ENCODE data around the gene CAMK1G.

The CAMK1G gene

GRCh38 chr1:209544098-209544497 lies 39.4 kb upstream of the CAMK1G start:
- no peak for DNase-seq (ENCODE audit: low read depth, low spot score)
- POLR2A ChIA-PET = no interaction called here
- no peak overlapping the region for H3K4me3 ChIP-seq (ENCODE audit: low read depth, low read length)
- no peak for TF ChIP-seq CTCF (IDR thresholded peaks at IDR 0.05; ENCODE audit: insufficient read depth, low read length, missing control alignments)
- CTCF ChIA-PET = interaction anchor here (1.5 to 3.8 kb wide), 2 partner anchors 22 to 26 kb away, joined by 3 to 15 read pairs; no protein-coding TSS in a partner anchor

DNA sequence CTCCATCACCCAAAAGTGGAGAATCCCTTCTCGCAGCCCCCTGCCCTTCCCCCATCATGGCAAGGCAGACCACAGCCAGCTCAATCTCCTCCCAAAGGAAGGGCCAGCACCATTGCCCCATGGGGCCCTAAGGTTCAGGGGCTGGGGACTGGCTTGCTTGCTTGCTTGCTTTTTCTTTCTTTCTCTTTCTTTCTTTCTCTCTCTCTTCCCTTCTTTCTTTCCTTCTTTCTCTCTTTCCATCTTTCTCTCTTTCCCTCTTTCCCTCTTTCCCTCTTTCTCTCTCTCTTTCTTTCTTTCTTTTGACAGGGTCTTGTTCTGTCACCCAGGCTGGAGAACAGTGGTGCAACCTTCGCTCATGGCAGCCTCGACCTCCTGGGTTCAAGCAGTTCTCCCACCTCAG lies 38.1 kb upstream of the CAMK1G start:
- CTCF ChIA-PET = interaction anchor here (1.3 to 3.8 kb wide), 4 partner anchors 18 to 27 kb away, joined by 3 to 15 read pairs (median 3); no protein-coding TSS in a partner anchor
- POLR2A ChIA-PET = no interaction called here

DNA sequence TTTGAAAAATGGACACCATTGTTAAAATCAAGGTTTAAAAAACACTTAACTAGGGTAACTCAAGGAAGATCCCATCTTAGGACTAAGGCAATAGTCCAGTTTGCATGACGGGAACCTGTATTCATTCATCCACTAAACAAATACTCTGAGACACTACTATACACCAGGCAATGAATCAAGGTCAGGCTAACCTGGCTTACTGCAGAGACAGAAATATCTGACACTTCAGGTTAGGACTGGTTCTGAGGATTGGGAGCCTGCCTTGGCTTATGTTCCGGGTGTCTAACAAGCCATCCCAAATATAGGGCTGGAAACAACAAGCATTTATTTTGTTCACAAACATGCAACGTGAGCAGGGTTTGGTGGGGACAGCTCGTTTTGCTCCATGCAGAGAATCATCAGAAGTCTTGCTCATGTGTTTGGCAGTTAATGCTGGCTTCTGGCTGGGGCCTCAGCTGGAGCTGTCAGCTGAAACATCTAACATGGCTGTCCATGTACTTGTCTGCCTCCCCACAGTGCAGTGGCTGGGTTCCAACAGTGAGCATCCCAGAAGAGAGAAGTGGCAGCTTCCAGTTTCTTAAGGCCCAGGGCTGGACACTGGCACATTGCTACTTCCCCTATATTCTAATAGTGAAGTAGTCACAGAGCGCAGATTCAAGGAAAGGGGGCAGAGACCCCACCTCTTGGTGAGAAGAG lies 37.0 kb upstream of the CAMK1G start:
- POLR2A ChIA-PET = no interaction called here
- TF ChIP-seq CTCF (IDR thresholded peaks at IDR 0.05; ENCODE audit: insufficient read depth, low read length, missing control alignments) = no peak
- H3K4me3 ChIP-seq (ENCODE audit: low read depth, low read length) = no peak overlapping the region
- CTCF ChIA-PET = interaction anchor here (1.3 to 1.5 kb wide), 2 partner anchors 17 to 26 kb away, joined by 3 read pairs; no protein-coding TSS in a partner anchor
- DNase-seq (ENCODE audit: low read depth, low spot score) = no peak

More for the DNA sequence above, 38.1 kb upstream of the CAMK1G start:
- no peak overlapping the region for H3K4me3 ChIP-seq (ENCODE audit: low read depth, low read length)
- TF ChIP-seq CTCF (IDR thresholded peaks at IDR 0.05; ENCODE audit: insufficient read depth, low read length, missing control alignments) = no peak
- no peak for DNase-seq (ENCODE audit: low read depth, low spot score)

DNA sequence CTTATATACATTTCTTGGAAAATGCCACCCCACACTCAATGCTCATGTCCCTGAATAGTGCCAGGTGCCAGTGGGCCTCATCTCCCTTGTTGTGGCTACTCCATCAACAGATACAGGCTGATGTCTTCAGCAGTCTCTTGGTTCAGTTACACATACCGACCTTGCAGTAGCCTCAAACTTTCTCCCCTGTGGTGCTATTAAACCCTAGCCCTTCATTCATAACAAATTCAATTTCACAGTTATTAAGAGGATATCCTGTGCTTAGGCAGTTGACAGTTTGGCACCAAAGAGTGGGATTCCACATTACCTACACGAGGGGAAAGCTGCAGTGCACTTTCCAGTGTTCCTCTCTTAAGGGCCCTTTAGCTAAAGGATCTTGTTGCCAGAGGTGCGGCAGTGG lies 35.9 kb upstream of the CAMK1G start:
- CTCF ChIA-PET = interaction anchor here (1.2 kb wide), 1 partner anchor 17 kb away, joined by 3 read pairs; no protein-coding TSS in a partner anchor
- no peak overlapping the region for H3K4me3 ChIP-seq (ENCODE audit: low read depth, low read length)
- DNase-seq (ENCODE audit: low read depth, low spot score) = no peak
- POLR2A ChIA-PET = no interaction called here
- no peak for TF ChIP-seq CTCF (IDR thresholded peaks at IDR 0.05; ENCODE audit: insufficient read depth, low read length, missing control alignments)

DNA sequence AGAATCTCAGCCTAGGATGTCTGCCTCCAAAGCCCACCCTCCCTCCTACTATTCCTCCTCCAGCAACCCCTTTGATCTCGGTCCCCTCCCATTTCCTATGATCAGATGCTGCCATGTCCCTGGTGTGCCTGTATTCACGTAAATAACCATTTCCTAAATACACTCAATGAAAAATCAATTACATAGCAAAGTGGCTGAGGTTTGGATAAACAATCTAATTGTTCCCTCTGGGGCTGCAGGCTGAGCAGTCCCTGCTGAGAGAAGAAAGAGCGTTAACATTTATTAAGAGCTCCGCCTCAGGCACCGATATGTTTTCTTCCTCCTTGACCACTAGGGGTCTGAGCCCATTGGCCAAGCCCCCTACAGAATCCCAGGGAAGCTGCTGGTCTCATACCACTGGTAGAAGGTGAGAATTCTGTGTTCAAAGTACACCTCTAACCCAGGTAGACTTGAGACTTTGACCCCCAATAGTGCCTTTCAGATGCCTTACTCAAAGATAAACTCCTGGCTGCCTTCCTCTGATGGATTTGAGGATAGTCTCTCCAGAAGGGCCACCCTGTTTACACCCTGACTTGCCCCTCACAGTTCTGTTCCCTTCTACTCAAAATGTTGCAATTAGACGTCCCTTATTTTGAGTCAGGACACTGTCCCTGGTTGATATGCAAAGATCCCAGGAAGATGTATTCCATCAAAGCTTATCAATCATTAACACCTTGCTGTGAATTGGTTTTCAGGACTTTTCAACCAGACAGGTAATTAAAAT lies 33.9 kb upstream of the CAMK1G start:
- DNase-seq (ENCODE audit: low read depth, low spot score) = no peak
- POLR2A ChIA-PET = no interaction called here
- no peak overlapping the region for H3K4me3 ChIP-seq (ENCODE audit: low read depth, low read length)
- no peak for TF ChIP-seq CTCF (IDR thresholded peaks at IDR 0.05; ENCODE audit: insufficient read depth, low read length, missing control alignments)
- CTCF ChIA-PET = interaction anchor here (0.7 to 2.2 kb wide), 3 partner anchors 17 to 23 kb away, joined by 3 to 8 read pairs (median 3); no protein-coding TSS in a partner anchor

- DNase-seq (ENCODE audit: low read depth, low spot score) = no peak
- ChIA-PET POLR2A (no interaction called here), CTCF (no interaction called here)
- no peak for TF ChIP-seq CTCF (IDR thresholded peaks at IDR 0.05; ENCODE audit: insufficient read depth, low read length, missing control alignments)
- H3K4me3 ChIP-seq (ENCODE audit: low read depth, low read length) = no peak overlapping the region
These were observed 33.0 kb upstream of the CAMK1G start for GRCh38 chr1:209550519-209550918.
